ENCODE results near the gene PLAGL2.
"Not testable (repeated sequence)": the region's sequence is repeated elsewhere in the genome, so short reads cannot be mapped to it uniquely, and the experiment has no call there.

Gene PLAGL2

GRCh38 chr20:32179515-32179914, 28.0 kb downstream of the PLAGL2 start:
- TF ChIP-seq CTCF (IDR thresholded peaks at IDR 0.05) = no peak
- peak; percentile 19 for DNase-seq (ENCODE audit: low spot score)
- no peak overlapping the region for H3K27ac ChIP-seq
- no peak overlapping the region for H3K4me3 ChIP-seq

- not testable (repeated sequence) for H3K27ac ChIP-seq, H3K4me3 ChIP-seq
- DNase-seq (ENCODE audit: low spot score) = peak; percentile 53
Measured at GRCh38 chr20:32177696-32178095, 29.8 kb downstream of the PLAGL2 start.

- no peak for TF ChIP-seq CTCF (IDR thresholded peaks at IDR 0.05)
- H3K4me3 ChIP-seq = no peak overlapping the region
- DNase-seq (ENCODE audit: low spot score) = peak; percentile 22
- no peak overlapping the region for H3K27ac ChIP-seq
Measured at GRCh38 chr20:32168184-32168910, 39.2 kb downstream of the PLAGL2 start.

- no peak for TF ChIP-seq CTCF (IDR thresholded peaks at IDR 0.05)
- Histone ChIP-seq H3K4me3 (no peak overlapping the region), H3K27ac (no peak overlapping the region)
- peak; percentile 38 for DNase-seq (ENCODE audit: low spot score)
Measured at GRCh38 chr20:32167552-32167951, 40.0 kb downstream of the PLAGL2 start.

GRCh38 chr20:32165836-32166545, 41.6 kb downstream of the PLAGL2 start:
- Histone ChIP-seq H3K27ac (no peak overlapping the region), H3K4me3 (no peak overlapping the region)
- peak; percentile 72 for DNase-seq (ENCODE audit: low spot score)
- TF ChIP-seq CTCF (IDR thresholded peaks at IDR 0.05) = no peak

- no peak overlapping the region for H3K27ac ChIP-seq
- peak; percentile 59 for DNase-seq (ENCODE audit: low spot score)
- no peak for TF ChIP-seq CTCF (IDR thresholded peaks at IDR 0.05)
- no peak overlapping the region for H3K4me3 ChIP-seq
Measured at GRCh38 chr20:32164984-32165735, 42.4 kb downstream of the PLAGL2 start.

GRCh38 chr20:32163951-32164350, 43.6 kb downstream of the PLAGL2 start:
- H3K4me3 ChIP-seq = no peak overlapping the region
- DNase-seq (ENCODE audit: low spot score) = peak; percentile 17
- H3K27ac ChIP-seq = no peak overlapping the region
- no peak for TF ChIP-seq CTCF (IDR thresholded peaks at IDR 0.05)

All from coronary artery (tissue), 2 donors.